ENCODE results near the gene SF3A2. TPM values are rescaled to one million over a fixed set of nuclear protein-coding genes. Genes with fewer than 3 reads are reported as not detected.

SF3A2 gene
- total and polyA plus RNA-seq, 2 donors (not counting 1 experiment from before 2014, with no cell fraction given), result 98.2 to 140 TPM

- no peak overlapping the region for H2AFZ ChIP-seq (ENCODE audit: insufficient read depth, low read depth, low read length, poor library complexity, severe bottlenecking)
- ChIA-PET POLR2A (interaction anchor here (0.6 to 8.8 kb wide), 9 partner anchors 17 to 428 kb away, joined by 3 to 134 read pairs (median 5); no protein-coding TSS in a partner anchor), CTCF (interaction anchor here (1.7 to 6.3 kb wide), 7 partner anchors 8 to 98 kb away, joined by 6 to 63 read pairs (median 14); no protein-coding TSS in a partner anchor)
- no peak overlapping the region for H3K9ac ChIP-seq (ENCODE audit: low read length)
- Mint-ChIP-seq H3K4me3 (peak overlapping the region; percentile 78), H3K27me3 (no peaks in the 10 kb centered on the region), H3K4me1 (peaks cover 49% of the 10 kb centered on the region), H3K9me3 (ENCODE audit: insufficient read depth) (no peaks in the 10 kb centered on the region), H3K27ac (peak overlapping the region; percentile 65)
- peaks cover 61 to 77% of the 10 kb centered on the region in 2 donors for H3K4me1 ChIP-seq (ENCODE audit: control insufficient read depth in 2 of 2, insufficient read depth in 2 of 2, low read length in 2 of 2)
- H3K79me2 ChIP-seq (ENCODE audit: control insufficient read depth, insufficient read depth, low read length), result peaks cover 4% of the 10 kb centered on the region
- no peak for TF ChIP-seq CTCF (IDR thresholded peaks at IDR 0.05)
- no peak for TF ChIP-seq EZH2 (IDR thresholded peaks at IDR 0.05; ENCODE audit: borderline replicate concordance, insufficient read depth, low read depth, low read length, poor library complexity, severe bottlenecking)
- no peak overlapping the region for H3K4me3 ChIP-seq (ENCODE audit: control extremely low read depth in 1 of 5, extremely low read depth in 1 of 5, insufficient read depth in 1 of 5, low read depth in 2 of 5, low read length in 4 of 5)
- DNase-seq, result no peak
- H3K27ac ChIP-seq (ENCODE audit: low read length in 2 of 2), result no peak overlapping the region
- no peak for ATAC-seq (ENCODE audit: low read depth)
- peaks cover 0 to 20% (median 0%) of the 10 kb centered on the region in 3 donors for H3K9me3 ChIP-seq (ENCODE audit: control extremely low read depth in 1 of 3, control insufficient read depth in 2 of 3, insufficient read depth in 1 of 3, low read length in 2 of 3)
- no peaks in the 10 kb centered on the region for H3K36me3 ChIP-seq (replicated peaks in 1 of 2; ENCODE audit: control extremely low read depth in 1 of 2, control insufficient read depth in 1 of 2, extremely low read depth in 1 of 2, insufficient read depth in 2 of 2, low read length in 1 of 2)
- H4K20me1 ChIP-seq (ENCODE audit: control insufficient read depth, insufficient read depth, low read length, poor library complexity, severe bottlenecking), result peaks cover 22% of the 10 kb centered on the region
- H3K27me3 ChIP-seq (replicated peaks in 1 of 4; ENCODE audit: control extremely low read depth in 1 of 4, control insufficient read depth in 3 of 4, insufficient read depth in 4 of 4, low read length in 3 of 4), result peaks cover 0 to 31% (median 14%) of the 10 kb centered on the region in 4 experiments
- intact Hi-C loops (cut with micrococcal nuclease), result loop anchor here (5.0 kb wide), 1 partner anchor 33 kb away; no protein-coding TSS in a partner anchor
- 77% methylated on average over 16 of the region's 20 CpGs for WGBS (ENCODE audit: insufficient coverage)
- peak overlapping the region; percentile 100 for H3K4me2 ChIP-seq (replicated peaks; ENCODE audit: low read depth, low read length, poor library complexity, severe bottlenecking)
These were observed 17.6 kb downstream of the SF3A2 start for GRCh38 chr19:2254064-2254872.
